Smooth muscle cell (in vitro differentiated cells): ENCODE measurements around the gene WDFY3. TPM values are rescaled to one million over a fixed set of nuclear protein-coding genes. Genes with fewer than 3 reads are reported as not detected.

Source experiments
- DNase-seq: peaks from one replicate; lab custom pipeline; 2025; ENCODE audit not compliant: unreplicated experiment; lab: John Stamatoyannopoulos, UW
- H2AFZ ChIP-seq: fragments of 200-600 bp; sonication (generic); 2 replicates; pipeline ENCODE4 v1.6.0; 2016; ENCODE audit warnings: antibody characterized with exemption, low read depth, mild to moderate bottlenecking
- H3F3A ChIP-seq: fragments of 200-600 bp; sonication (generic); 2 replicates; pipeline ENCODE4 v1.6.0; 2017; ENCODE audit warnings: antibody characterized with exemption, low read depth
- H3K27ac ChIP-seq: fragments of 200-600 bp; sonication (generic); 2 replicates; pipeline ENCODE4 v1.5.1; 2016; ENCODE audit warnings: low read depth, mild to moderate bottlenecking
- H3K27me3 ChIP-seq: fragments of 200-600 bp; sonication (generic); 2 replicates; pipeline ENCODE4 v1.6.1; 2016; ENCODE audit warnings: low read depth, mild to moderate bottlenecking
- H3K36me3 ChIP-seq: fragments of 200-600 bp; sonication (generic); 2 replicates; pipeline ENCODE4 v1.5.1; 2016; ENCODE audit warnings: low read depth
- H3K4me1 ChIP-seq: fragments of 200-600 bp; sonication (generic); 2 replicates; pipeline ENCODE4 v1.5.1; 2016; ENCODE audit warnings: low read depth
- H3K4me2 ChIP-seq: fragments of 200-600 bp; sonication (generic); 2 replicates; pipeline ENCODE4 v1.6.0; 2016; ENCODE audit warnings: mild to moderate bottlenecking
- H3K4me3 ChIP-seq: fragments of 200-600 bp; sonication (generic); 2 replicates; pipeline ENCODE4 v1.5.1; 2016; ENCODE audit warnings: mild to moderate bottlenecking
- H3K79me2 ChIP-seq: fragments of 200-600 bp; sonication (generic); 2 replicates; pipeline ENCODE4 v1.6.0; 2016; ENCODE audit warnings: low read depth, mild to moderate bottlenecking
- H3K9ac ChIP-seq: fragments of 200-600 bp; sonication (generic); 2 replicates; pipeline ENCODE4 v1.6.0; 2016; ENCODE audit warnings: low read depth
- H3K9me3 ChIP-seq: fragments of 200-600 bp; sonication (generic); replicated peaks from 2 replicates; pipeline ENCODE4 v1.5.1; 2016; ENCODE audit warnings: low read depth
- H4K20me1 ChIP-seq: fragments of 200-600 bp; sonication (generic); 2 replicates; pipeline ENCODE4 v1.6.0; 2016; ENCODE audit warnings: low read depth
- CTCF ChIP-seq: fragments of 200-600 bp; sonication (generic); IDR thresholded peaks from 2 replicates; pipeline ENCODE4 v1.5.1; 2017; ENCODE audit warnings: borderline replicate concordance, mild to moderate bottlenecking, antibody characterized with exemption; ENCODE audit not compliant: insufficient read depth, poor library complexity, severe bottlenecking
- WGBS: methylation state at CpG from one replicate; pipeline ENCODE4 v1.1.7; 2016; ENCODE audit warnings: low lambda C conversion rate; 5-methylcytosine and 5-hydroxymethylcytosine counted together
- polyA plus RNA-seq: library from polyadenylated mRNA; unstranded; fragments of >200 nt; fragmentation: Nextera tagmentation; extraction: Ambion mirVana; gene quantifications from 2 replicates; pipeline ENCODE4 v1.2.1, GENCODE V29; 2016
- total RNA-seq: library from RNA; depleted of rRNA; stranded (reverse); fragments of >200 nt; gene quantifications from 2 replicates; pipeline ENCODE4 v1.2.3, GENCODE V29; 2014

WDFY3 gene
- total and polyA plus RNA-seq, 2 experiments from 2014 or later: 4.0 to 63.9 TPM

- H3K27me3 ChIP-seq: no peaks in the 10 kb centered on the region
- no peak for TF ChIP-seq CTCF
- peaks cover 3% of the 10 kb centered on the region for H3K4me1 ChIP-seq
- no peaks in the 10 kb centered on the region for H3K36me3 ChIP-seq
- H3K9ac ChIP-seq: peak overlapping the region; percentile 63
- H3K4me3 ChIP-seq: no peak overlapping the region
- no peaks in the 10 kb centered on the region for H4K20me1 ChIP-seq
- H3F3A ChIP-seq: peaks cover 19% of the 10 kb centered on the region
- no peak for DNase-seq
- no peaks in the 10 kb centered on the region for H3K9me3 ChIP-seq
- H3K27ac ChIP-seq: peak overlapping the region; percentile 73
- no peaks in the 10 kb centered on the region for H3K79me2 ChIP-seq
- WGBS: 71% methylated on average over 1 of the region's 1 CpG
- no peak overlapping the region for H2AFZ ChIP-seq
- peak overlapping the region; percentile 42 for H3K4me2 ChIP-seq
These were observed 274.7 kb downstream of the WDFY3 start for GRCh38 chr4:84691800-84692199.

GRCh38 chr4:84691170-84691691 is 275.3 kb downstream of the WDFY3 start:
- Histone ChIP-seq H3K27me3 (no peaks in the 10 kb centered on the region), H3K27ac (peak overlapping the region; percentile 73), H3K4me1 (peaks cover 3% of the 10 kb centered on the region), H3K4me3 (no peak overlapping the region), H3K79me2 (no peaks in the 10 kb centered on the region), H3K36me3 (no peaks in the 10 kb centered on the region), H3F3A (peaks cover 19% of the 10 kb centered on the region), H3K9ac (peak overlapping the region; percentile 0), H3K9me3 (no peaks in the 10 kb centered on the region), H2AFZ (no peak overlapping the region), H3K4me2 (peak overlapping the region; percentile 42), H4K20me1 (no peaks in the 10 kb centered on the region)
- no peak for TF ChIP-seq CTCF
- DNase-seq: no peak
- 5% methylated on average over 1 of the region's 1 CpG for WGBS

GRCh38 chr4:84690481-84690880 is 276.0 kb downstream of the WDFY3 start:
- no peak for TF ChIP-seq CTCF
- Histone ChIP-seq H2AFZ (no peak overlapping the region), H3K9ac (peak overlapping the region; percentile 0), H3K27me3 (no peaks in the 10 kb centered on the region), H3K27ac (peak overlapping the region; percentile 73), H3K9me3 (no peaks in the 10 kb centered on the region), H3K36me3 (no peaks in the 10 kb centered on the region), H3K4me2 (peak overlapping the region; percentile 42), H3K79me2 (no peaks in the 10 kb centered on the region), H4K20me1 (no peaks in the 10 kb centered on the region), H3K4me1 (peaks cover 3% of the 10 kb centered on the region), H3F3A (peaks cover 19% of the 10 kb centered on the region), H3K4me3 (no peak overlapping the region)
- DNase-seq: no peak
- 84% methylated on average over 7 of the region's 7 CpGs for WGBS

GRCh38 chr4:84689197-84689596 is 277.3 kb downstream of the WDFY3 start:
- H3K27ac ChIP-seq: peak overlapping the region; percentile 73
- no peak for TF ChIP-seq CTCF
- H3K4me2 ChIP-seq: no peak overlapping the region
- DNase-seq: no peak
- H3K79me2 ChIP-seq: no peaks in the 10 kb centered on the region
- H4K20me1 ChIP-seq: no peaks in the 10 kb centered on the region
- no peak overlapping the region for H3K4me3 ChIP-seq
- H3K4me1 ChIP-seq: peaks cover 3% of the 10 kb centered on the region
- peaks cover 19% of the 10 kb centered on the region for H3F3A ChIP-seq
- H3K9me3 ChIP-seq: no peaks in the 10 kb centered on the region
- H3K36me3 ChIP-seq: no peaks in the 10 kb centered on the region
- no peak overlapping the region for H3K9ac ChIP-seq
- H3K27me3 ChIP-seq: no peaks in the 10 kb centered on the region
- H2AFZ ChIP-seq: no peak overlapping the region
